Pons (tissue), 1 donor: ENCODE measurements around the gene F7.

Source experiments
- DNase-seq: peaks from one replicate; pipeline ENCODE4 v3.0.0-alpha.2; 2016; ENCODE audit warnings: low spot score

F7 gene

GRCh38 chr13:113086991-113087922 lies 18.3 kb upstream of the F7 start:
- no peak for DNase-seq

DNA sequence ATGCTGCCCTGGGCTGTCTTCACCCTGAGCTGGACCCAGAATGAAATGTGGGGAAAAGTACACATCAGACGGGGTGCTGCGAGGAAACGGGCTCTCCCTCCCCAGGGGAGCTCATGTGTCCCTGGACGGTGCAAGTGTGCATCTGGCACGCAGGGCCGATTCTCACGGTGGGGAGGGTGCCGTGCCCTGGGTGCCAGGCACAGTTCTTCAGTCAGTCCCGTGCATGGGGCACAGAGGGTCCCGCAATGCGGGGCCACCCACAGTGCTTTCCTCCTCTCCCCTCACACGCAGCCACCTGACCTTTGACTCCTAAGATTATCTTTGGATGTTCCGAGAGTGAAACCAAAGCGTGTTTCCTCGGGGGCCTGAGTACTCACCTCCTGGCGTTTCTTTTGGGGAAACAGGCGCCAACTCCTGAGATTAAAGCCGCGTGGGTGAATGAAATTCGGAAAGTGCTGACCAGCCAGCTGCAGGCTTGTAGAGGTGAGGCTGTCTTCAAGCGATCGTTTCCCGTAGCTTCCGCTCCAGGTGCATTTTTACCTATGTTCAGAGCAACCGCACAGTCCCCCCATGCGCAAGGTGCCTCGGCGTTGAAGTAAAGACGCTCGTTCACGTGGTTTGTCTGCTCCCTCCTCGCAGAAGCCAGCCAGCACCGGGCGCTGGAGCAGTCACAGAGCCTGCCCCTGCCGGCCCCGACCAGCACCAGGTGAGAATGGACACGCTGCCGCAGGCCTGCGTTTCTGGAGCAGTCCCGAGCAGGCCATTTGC lies 17.5 kb upstream of the F7 start:
- no peak for DNase-seq

- DNase-seq, result no peak
These were observed 16.9 kb upstream of the F7 start for GRCh38 chr13:113088691-113089020.

GRCh38 chr13:113089693-113090414 lies 15.7 kb upstream of the F7 start:
- DNase-seq, result no peak

DNA sequence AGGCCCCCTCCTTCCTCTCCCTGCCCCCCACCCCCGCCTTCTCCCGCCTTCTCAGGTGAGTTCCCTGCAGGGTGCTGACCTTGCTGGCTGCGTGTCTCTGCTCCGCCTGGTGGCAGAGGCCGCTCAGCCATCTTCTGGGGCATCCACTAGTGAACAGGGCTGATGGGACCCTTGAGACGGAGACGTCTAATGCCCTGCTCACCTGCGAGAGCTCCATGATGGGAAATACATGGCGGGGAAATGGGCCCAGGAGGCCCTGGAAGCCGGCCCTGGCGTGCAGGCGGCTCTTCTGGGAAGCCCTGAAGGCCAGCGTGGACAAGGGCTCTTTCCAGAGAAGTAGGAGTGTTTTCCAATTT lies 15.2 kb upstream of the F7 start:
- DNase-seq, result no peak

DNA sequence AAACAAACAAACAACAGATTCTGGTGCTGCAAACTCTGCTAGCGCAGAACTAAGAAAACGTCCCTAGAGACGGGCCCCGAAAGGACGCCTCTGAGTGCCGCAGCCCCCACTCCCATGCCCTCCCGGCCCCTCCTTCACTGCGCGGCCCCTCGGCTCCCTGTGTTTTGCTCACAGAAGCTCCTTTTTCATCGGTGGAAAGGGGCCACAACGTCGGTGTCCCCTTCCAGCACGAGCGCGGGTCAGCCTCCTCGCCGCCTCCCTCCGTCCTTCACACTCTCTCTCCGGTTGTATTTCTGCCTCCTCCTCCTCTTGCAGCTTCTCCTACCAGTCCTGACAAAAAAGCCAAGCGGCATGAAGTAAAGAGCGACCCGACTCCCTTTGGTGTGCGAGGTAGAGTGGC lies 14.8 kb upstream of the F7 start:
- DNase-seq, result no peak

GRCh38 chr13:113091211-113091771 lies 14.3 kb upstream of the F7 start:
- DNase-seq, result no peak

DNA sequence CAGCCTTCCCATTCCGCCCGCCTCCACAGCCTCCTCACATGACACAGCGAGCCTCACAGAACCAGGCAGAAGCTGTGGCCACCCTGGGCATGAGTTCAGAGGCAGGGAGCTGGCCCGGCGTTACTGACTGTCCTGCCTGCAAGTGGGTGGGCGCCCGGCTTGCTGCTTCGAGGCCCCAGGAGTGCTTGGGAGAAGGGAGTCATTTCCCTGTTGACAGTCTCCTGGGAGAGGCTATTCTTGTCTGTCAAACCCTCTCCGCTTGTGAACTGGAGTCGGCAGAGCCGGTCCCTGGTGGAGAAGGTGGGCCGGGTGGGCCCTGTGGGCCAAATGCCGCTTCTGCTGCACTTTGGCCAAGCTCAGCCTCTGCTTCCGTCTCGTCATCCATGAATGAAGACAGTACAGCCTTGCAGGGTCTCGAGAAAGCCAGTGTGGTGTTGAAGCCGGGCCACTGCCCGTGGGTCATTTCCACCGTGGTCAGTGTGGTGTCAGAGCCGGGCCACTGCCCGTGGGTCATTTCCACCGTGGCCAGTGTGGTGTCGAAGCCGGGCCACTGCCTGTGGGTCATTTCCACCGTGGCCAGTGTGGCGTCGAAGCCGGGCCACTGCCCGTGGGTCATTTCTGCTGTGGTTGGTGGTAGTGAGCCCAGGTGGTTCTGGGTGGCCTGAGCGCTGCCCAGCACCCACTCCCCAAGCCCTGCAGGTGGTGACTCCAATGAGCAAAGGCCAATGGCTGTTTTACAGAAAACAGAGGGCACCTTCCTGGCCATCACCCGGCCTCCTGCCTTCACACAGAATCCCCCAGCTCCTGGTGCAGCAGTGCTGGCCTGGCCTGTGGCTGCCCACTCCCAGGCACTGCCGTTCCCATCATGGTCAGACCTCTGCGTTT lies 13.5 kb upstream of the F7 start:
- DNase-seq, result no peak

DNA sequence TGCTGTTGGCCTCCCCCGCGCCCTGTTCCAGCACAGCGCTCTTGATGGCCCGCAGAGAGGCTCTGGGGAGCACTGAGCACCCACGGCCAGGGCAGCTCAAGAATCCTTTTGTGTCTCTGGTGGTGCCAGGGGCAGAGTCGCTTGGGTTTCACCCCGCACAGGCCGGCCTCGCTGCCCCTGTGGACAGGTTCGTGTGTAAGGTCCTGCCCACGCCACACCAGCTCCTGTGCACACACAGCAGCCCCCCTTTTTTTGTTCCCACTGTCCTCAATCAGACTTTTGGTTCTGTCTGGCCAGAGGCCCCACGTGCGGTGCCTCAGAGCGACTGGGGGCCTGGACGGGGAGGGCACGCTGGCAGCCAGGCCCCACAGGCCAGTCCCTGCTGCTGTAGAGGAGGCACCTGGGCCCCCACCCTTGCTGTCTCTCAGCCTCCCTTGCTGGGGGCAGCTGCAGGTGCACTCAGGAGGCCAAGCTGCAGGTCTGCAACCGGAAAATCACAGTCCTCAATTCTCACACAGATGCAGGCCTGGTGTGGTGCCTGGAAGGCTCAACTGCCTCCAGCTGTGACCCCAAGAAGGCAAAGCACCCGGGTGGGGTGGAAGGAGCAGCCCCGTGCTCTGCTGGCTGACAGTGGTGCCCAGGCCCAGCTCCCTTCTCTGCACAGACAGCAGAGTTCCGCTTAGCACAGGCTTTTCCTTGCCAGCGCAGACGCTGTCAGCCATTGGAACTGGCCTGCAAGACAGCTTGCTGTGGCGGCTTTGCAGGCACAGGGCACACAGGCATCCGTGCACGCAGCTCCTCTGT lies 12.6 kb upstream of the F7 start:
- DNase-seq, result no peak

- no peak for DNase-seq
These were observed 11.8 kb upstream of the F7 start for GRCh38 chr13:113093580-113094409.

DNA sequence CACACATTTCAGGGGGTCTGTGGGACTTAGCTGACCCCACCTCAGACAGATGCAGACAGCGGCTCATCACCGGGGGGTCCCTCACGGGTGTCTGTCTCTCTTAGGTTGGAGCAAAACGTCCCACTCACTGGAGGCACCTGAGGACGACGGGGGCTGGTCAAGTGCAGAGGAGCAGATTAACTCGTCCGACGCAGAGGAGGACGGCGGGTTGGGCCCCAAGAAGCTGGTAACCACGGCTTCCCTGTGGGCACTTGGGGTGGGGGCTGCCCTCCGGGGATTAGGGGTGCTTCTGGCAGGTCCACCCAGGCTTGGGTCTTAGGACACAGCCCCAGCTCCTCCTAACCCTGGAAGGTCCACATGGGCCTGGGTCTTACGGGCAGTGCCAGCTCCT lies 11.2 kb upstream of the F7 start:
- no peak for DNase-seq

DNA sequence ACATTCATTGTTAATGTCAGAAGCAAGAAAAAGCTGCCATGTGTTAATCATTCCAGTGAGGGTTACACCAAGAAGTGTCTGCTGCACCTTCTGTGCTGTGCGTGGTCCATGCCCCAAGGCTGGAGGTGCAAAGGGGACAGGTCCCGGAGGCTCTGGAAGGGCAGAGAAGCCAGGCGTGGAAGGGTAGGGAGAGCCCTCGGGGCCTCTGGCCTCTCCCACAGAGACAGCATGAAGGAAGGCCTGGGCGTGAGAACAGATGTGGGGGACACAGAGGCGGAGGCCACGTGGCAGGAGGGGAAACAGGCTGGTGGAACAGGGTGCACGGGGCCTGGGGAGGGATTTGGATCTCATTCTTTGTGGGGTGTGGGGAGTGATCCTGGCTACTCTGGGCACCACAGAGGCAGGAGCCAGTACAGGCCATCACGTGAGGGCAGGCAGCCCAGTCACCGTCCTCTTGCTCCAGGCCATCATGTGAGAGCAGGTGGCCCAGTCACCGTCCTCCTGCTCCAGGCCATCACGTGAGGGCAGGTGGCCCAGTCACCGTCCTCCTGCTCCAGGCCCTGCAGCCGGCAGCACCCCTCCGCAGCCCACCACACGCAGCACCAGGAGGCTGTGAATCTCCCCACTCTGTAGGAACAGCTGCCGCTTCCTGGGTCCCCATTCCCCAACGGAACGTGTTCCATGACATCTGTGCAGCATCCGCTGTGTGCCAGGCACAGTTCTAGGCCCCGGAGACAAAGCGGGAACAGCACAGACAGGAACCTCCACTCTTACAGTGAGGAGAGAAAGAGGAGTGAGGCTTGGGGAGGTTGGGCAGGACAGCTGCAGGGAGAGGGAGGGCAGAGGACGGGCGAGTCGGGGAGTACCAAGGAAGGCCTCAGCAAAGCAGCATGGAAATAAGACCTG lies 10.2 kb upstream of the F7 start:
- no peak for DNase-seq

- no peak for DNase-seq
These were observed 9.4 kb upstream of the F7 start for GRCh38 chr13:113096052-113096744.

DNA sequence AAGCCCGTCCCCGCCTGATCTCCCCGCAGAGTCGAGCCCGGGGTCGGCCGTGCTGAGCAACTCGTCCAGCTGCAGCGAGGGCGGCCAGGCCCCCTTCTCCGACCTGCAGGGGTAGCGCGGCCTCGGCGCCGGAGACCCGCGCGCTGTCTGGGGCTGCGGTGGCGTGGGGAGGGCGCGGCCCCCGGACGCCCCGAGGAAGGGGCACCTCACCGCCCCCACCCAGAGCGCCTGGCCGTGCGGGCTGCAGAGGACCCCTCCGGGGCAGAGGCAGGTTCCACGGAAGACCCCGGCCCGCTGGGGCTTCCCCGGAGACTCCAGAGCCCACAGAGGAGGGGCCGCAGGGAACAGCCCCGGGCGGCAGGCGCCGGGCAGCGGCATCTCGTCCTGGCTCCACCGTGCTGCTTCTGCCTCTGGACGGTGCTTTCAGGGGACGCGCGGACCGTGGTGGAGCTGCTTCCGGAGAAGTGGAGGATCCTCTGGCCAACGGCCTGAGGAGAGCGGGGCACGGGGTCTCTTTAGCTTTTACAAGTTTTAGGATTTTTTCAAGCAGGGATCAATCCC lies 8.8 kb upstream of the F7 start:
- no peak for DNase-seq

DNA sequence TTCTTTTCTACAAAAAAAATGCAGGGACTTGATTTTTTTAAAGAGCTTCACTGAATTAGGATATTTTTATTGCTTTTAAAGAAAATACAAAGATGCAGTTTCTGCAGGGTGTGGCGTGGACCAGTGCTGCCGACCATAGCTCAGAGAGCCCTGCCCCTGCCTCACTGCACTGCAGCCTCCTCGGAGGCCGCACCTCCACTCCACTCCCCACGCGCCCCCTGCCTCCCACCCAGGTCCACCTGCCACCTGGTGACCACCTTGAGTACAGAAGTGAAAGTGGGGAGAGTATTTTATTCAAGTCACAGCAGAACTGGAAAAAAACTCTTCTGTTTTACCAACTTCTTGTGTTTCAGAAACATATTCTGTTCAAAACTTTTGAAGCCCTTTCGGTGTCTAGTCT lies 7.9 kb upstream of the F7 start:
- no peak for DNase-seq

DNA sequence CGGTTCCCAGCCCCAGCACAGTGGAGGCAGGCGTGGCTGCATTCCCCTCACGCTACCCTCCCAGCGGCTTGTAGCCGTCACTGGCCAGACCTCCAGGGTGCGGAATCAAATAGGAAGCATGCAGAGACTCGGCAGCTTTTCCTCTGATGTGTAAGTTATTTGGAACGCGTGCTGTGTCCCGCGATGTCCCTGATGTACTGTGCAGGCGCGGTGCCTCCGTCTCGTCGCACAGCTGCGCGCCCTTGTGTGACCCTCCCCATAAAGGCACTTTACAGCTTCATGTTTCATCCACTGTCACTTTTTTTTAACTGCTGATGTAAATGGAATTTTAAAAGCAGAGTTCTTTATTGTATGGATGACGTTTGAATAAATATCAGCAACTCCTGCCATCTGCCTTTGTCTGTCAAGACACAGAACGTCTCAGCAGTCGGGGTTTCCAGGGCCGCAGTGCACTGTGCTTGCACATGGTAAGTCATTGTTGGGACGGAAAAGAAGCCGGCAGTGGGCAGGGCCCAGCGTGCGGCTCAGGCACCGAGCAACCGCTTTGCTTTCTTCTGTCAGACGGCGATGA lies 7.3 kb upstream of the F7 start:
- DNase-seq, result no peak

- no peak for DNase-seq
These were observed 6.4 kb upstream of the F7 start for GRCh38 chr13:113099142-113099541.
